ENCODE measurements around the gene ADAMTS17. TPM values are rescaled to one million over a fixed set of nuclear protein-coding genes. Genes with fewer than 3 reads are reported as not detected.

Gene ADAMTS17
- total and polyA plus RNA-seq, 8 donors, result 4.2 to 16.4 (median 10.8) TPM

DNA sequence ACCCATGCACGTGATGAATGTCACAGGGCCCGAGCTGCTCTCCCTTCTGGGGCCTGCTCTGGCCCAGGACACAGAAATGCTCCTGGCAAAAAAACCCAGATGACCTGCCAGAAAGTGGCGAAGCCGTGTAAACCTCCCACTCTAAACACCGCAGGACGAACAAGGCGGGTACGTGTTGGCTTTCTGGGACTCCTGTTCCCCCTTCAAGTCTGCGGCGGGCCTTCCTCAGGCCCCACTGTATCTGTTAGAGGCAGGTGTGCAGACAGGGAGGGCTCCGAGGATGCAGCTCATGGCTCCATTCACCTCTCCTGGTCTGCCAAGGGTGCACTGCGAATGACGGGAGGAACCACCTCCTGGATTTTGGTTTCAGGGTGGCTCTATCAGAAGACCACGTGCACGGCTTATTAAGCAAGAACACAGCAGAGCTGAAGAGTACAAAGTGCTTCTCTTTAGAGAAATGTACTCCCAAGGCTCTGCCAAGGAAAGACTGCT lies 173.8 kb downstream of the ADAMTS17 start:
- FAIRE-seq (no peak), ATAC-seq (no peak), DNase-seq (no peak)

DNA sequence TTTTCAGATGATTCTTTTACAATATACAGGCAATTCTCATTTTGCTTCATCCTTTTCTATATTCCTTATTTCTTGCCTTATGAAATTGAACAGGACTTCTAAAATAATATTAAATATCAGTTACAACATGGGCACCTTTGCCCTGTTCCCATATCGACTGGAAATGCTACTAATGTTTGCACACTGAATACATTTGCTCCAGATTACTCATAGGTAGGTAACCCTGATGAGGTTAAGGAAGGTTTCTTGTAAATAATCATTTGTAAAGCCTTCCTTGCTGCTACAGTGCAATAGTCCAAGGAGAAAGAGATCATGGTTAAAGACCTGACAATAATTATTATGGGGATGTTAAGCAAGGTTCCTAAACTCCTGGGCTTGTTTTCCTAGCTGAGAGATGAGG lies 175.5 kb downstream of the ADAMTS17 start:
- Histone ChIP-seq H3K9me3 (no peaks in the 10 kb centered on the region), H3K27ac (no peak overlapping the region), H3K27me3 (no peaks in the 10 kb centered on the region), H3K4me3 (no peak overlapping the region), H3K4me1 (peaks cover 0 to 5% (median 4%) of the 10 kb centered on the region in 3 donors), H3K36me3 (no peaks in the 10 kb centered on the region)
- ATAC-seq (peak in 1 of 4 donors; percentile 30), FAIRE-seq (no peak), DNase-seq (no peak)
- TF ChIP-seq, protein P1, sequence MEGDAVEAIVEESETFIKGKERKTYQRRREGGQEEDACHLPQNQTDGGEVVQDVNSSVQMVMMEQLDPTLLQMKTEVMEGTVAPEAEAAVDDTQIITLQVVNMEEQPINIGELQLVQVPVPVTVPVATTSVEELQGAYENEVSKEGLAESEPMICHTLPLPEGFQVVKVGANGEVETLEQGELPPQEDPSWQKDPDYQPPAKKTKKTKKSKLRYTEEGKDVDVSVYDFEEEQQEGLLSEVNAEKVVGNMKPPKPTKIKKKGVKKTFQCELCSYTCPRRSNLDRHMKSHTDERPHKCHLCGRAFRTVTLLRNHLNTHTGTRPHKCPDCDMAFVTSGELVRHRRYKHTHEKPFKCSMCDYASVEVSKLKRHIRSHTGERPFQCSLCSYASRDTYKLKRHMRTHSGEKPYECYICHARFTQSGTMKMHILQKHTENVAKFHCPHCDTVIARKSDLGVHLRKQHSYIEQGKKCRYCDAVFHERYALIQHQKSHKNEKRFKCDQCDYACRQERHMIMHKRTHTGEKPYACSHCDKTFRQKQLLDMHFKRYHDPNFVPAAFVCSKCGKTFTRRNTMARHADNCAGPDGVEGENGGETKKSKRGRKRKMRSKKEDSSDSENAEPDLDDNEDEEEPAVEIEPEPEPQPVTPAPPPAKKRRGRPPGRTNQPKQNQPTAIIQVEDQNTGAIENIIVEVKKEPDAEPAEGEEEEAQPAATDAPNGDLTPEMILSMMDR (IDR thresholded peaks at IDR 0.05), result no peak
- intact Hi-C loops (cut with DNase I), result no loop called here
- WGBS, 2 donors, result 36 to 57% methylated on average over 1 of the region's 1 CpG

More for the DNA sequence above, 173.8 kb downstream of the ADAMTS17 start:
- H3K36me3 ChIP-seq, result no peaks in the 10 kb centered on the region
- H3K27ac ChIP-seq, result no peak overlapping the region
- no peaks in the 10 kb centered on the region for H3K4me1 ChIP-seq
- H3K27me3 ChIP-seq, result no peaks in the 10 kb centered on the region
- H3K9me3 ChIP-seq, result no peaks in the 10 kb centered on the region
- H3K4me3 ChIP-seq, result no peak overlapping the region
- TF ChIP-seq, protein P1 (IDR thresholded peaks at IDR 0.05), result no peak
- intact Hi-C loops (cut with DNase I), result no loop called here
- WGBS, 2 donors, result 87 to 92% methylated on average over 15 of the region's 15 CpGs

DNA sequence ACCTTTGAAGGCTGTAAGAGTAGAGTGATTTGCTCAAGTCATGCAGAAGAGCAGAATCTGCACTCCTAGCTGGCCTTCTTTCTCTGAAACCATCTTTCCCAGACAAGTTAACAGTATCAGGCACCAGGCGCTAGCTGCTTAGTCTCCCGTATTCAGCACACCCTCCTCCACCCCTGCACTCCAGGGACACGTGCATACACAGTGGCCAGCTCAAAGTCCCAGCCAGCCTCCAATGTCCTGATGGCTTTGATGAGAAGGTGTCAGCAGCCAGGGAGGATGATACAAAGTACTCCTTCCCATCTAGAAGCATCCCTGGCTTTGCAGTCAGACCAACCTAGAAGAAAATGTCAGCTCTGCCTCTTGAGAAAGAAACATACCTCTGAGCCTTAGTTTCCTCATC lies 177.8 kb downstream of the ADAMTS17 start:
- H3K9me3 ChIP-seq, result no peaks in the 10 kb centered on the region
- no peaks in the 10 kb centered on the region for H3K36me3 ChIP-seq
- H3K27ac ChIP-seq, result no peak overlapping the region
- H3K4me1 ChIP-seq, result peaks cover 0 to 13% (median 6%) of the 10 kb centered on the region in 3 donors
- H3K4me3 ChIP-seq, result no peak overlapping the region
- intact Hi-C loops (cut with DNase I), result no loop called here
- DNase-seq, result no peak
- H3K27me3 ChIP-seq, result no peaks in the 10 kb centered on the region
- no peak for ATAC-seq
- FAIRE-seq, result no peak
- 90 to 97% methylated on average over 3 of the region's 3 CpGs for WGBS, 2 donors
- TF ChIP-seq, protein P1 (IDR thresholded peaks at IDR 0.05), result no peak

DNA sequence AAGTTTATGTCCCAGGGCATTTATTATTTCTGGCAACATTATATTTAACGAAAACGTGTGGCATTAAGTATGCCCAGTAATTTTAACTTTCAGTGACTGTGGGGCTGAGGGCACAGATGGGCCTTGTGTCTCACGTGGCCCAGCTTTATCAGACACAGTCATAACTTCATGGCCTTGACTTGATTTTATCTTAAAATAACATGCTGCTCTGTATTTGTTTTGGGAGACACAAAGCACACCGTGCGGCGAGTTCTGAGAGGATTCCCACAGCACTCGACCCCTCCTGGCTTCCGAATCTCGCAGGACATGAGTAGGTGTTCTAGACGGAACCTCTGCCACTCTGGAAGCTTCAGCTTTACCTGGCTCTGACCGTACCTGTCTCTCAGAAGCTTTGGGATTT lies 180.8 kb downstream of the ADAMTS17 start:
- intact Hi-C loops (cut with DNase I), result no loop called here
- no peak for FAIRE-seq

DNA sequence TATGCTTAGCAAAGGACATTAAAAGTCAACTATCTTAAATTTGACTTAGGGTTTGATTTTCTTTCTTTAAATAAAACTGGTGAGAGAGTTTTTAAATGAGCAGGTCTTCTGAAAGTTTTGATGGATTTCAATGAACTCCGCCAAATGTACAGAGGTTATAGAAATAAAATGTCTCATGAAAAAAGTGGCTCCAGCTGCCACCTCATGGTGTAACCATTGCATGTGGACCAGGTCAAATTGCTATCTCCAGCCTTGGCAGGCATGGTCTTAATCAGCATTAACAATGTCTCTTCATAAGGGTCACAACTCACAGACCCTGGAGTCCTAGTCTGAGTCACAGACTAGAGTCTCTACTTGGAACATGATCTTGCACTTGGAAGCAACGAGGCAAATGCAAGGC lies 182.3 kb downstream of the ADAMTS17 start:
- H3K4me1 ChIP-seq, result peaks cover 0 to 13% (median 6%) of the 10 kb centered on the region in 3 donors
- no peak for FAIRE-seq
- intact Hi-C loops (cut with DNase I), result no loop called here
- 87 to 90% methylated on average over 2 of the region's 2 CpGs for WGBS, 2 donors
- no peak overlapping the region for H3K4me3 ChIP-seq
- no peaks in the 10 kb centered on the region for H3K36me3 ChIP-seq
- no peaks in the 10 kb centered on the region for H3K27me3 ChIP-seq
- no peak overlapping the region for H3K27ac ChIP-seq
- TF ChIP-seq, protein P1 (IDR thresholded peaks at IDR 0.05), result no peak
- no peaks in the 10 kb centered on the region for H3K9me3 ChIP-seq
- ATAC-seq, result no peak
- no peak for DNase-seq

More for the DNA sequence above, 180.8 kb downstream of the ADAMTS17 start:
- DNase-seq, result peak in 1 of 6 donors; percentile 18
- ATAC-seq, result peak; percentile 43 to 89 (median 74)
- Histone ChIP-seq H3K36me3 (no peaks in the 10 kb centered on the region), H3K27me3 (no peaks in the 10 kb centered on the region), H3K27ac (no peak overlapping the region), H3K4me3 (no peak overlapping the region), H3K9me3 (no peaks in the 10 kb centered on the region), H3K4me1 (peaks cover 0 to 13% (median 6%) of the 10 kb centered on the region in 3 donors)
- TF ChIP-seq, protein P1 (IDR thresholded peaks at IDR 0.05), result no peak
- WGBS, 2 donors, result 27 to 30% methylated on average over 11 of the region's 11 CpGs
